GM12878 (cell line): ENCODE data around the gene MVB12B. TPM values are rescaled to one million over a fixed set of nuclear protein-coding genes. Genes with fewer than 3 reads are reported as not detected.

Experiments used
- ATAC-seq: fragments of 200-7000 bp; cut with Tn5 transposase; 3 replicates; pipeline ENCODE4 v1.9.1; 2020; ENCODE audit warnings: mild to moderate bottlenecking, moderate library complexity
- BruUV-seq: library from RNA; stranded (reverse); fragments of 400-500 nt; replicated peaks from 2 replicates; lab custom pipeline; 2021; lab: Mats Ljungman, UMichigan
- CTCF ChIA-PET: fragments of 300-600 bp; sonication (Branson Sonifier 250); formaldehyde crosslinking; extraction: SDS; loops from one replicate; lab custom pipeline; 2021; ENCODE audit warnings: inconsistent platforms; lab: Yijun Ruan, JAX
- POLR2A ChIA-PET: fragments of 350-600 bp; formaldehyde crosslinking; extraction: SDS; loops from one replicate; lab custom pipeline; 2021; ENCODE audit warnings: inconsistent platforms; lab: Charles Lee
- RAD21 ChIA-PET: fragments of 300-600 bp; sonication (Branson Sonifier 250); formaldehyde crosslinking; loops from one replicate; lab custom pipeline; 2023; ENCODE audit warnings: antibody characterized with exemption; ENCODE audit not compliant: unreplicated experiment; lab: Charles Lee
- SMC1A ChIA-PET: fragments of 300-600 bp; sonication (Branson Sonifier 250); formaldehyde crosslinking; loops from one replicate; lab custom pipeline; 2023; ENCODE audit not compliant: unreplicated experiment, uncharacterized antibody; lab: Charles Lee
- DNase-seq: peaks from one replicate; pipeline ENCODE4 v3.0.0-alpha.2; 2011; ENCODE audit warnings: low read depth, low spot score
- FAIRE-seq: peaks from 3 replicates; lab custom pipeline; 2011; peaks lifted over from hg19 to GRCh38; lab: Jason Lieb, UNC
- H2AFZ ChIP-seq: 2 replicates; pipeline ENCODE4 v1.6.0; 2011; ENCODE audit warnings: low read depth, low read length, control low read depth; ENCODE audit not compliant: control insufficient read depth
- H3K27ac ChIP-seq: 2 replicates; pipeline ENCODE4 v1.5.1; 2011; ENCODE audit warnings: control low read depth; ENCODE audit not compliant: control insufficient read depth, insufficient read depth
- H3K27me3 ChIP-seq, 2 experiments: replicated peaks in 1 of 2; 2 replicates each; pipeline versions ENCODE4 v1.6.0 to v1.6.1; 2011; ENCODE audit warnings: low read length in 1 of 2; ENCODE audit not compliant: control insufficient read depth in 2 of 2, insufficient read depth in 2 of 2
- H3K36me3 ChIP-seq, 2 experiments: 2 replicates each; pipeline ENCODE4 v1.5.1; 2011; ENCODE audit warnings: low read length in 1 of 2; ENCODE audit not compliant: control insufficient read depth in 2 of 2, insufficient read depth in 2 of 2
- H3K4me1 ChIP-seq: 2 replicates; pipeline ENCODE4 v1.6.1; 2011; ENCODE audit warnings: mild to moderate bottlenecking, low read length, moderate library complexity, mixed read lengths; ENCODE audit not compliant: control insufficient read depth, insufficient read depth
- H3K4me2 ChIP-seq: 2 replicates; pipeline ENCODE4 v1.6.0; 2011; ENCODE audit warnings: control low read depth; ENCODE audit not compliant: control insufficient read depth, insufficient read depth
- H3K4me3 ChIP-seq: fragments of 200-600 bp; sonication (generic); 2 replicates; pipeline ENCODE4 v1.5.1; 2016
- H3K79me2 ChIP-seq: 2 replicates; pipeline ENCODE4 v1.6.0; 2011; ENCODE audit warnings: low read length; ENCODE audit not compliant: control insufficient read depth, insufficient read depth
- H3K9ac ChIP-seq: 2 replicates; pipeline ENCODE4 v1.8.0; 2011; ENCODE audit warnings: low read length, control low read depth, mixed read lengths; ENCODE audit not compliant: control insufficient read depth, insufficient read depth
- H3K9me3 ChIP-seq: replicated peaks from 3 replicates; pipeline ENCODE4 v1.5.1; 2011; ENCODE audit warnings: mild to moderate bottlenecking, low read length; ENCODE audit not compliant: control insufficient read depth, insufficient read depth
- H4K20me1 ChIP-seq: 2 replicates; pipeline ENCODE4 v1.6.0; 2011; ENCODE audit not compliant: control insufficient read depth, insufficient read depth
- GATAD2B ChIP-seq: fragments of 450-650 bp; conservative IDR thresholded peaks from 2 replicates; pipeline ENCODE4 v1.6.1; 2017; ENCODE audit warnings: low read depth, mild to moderate bottlenecking, moderate library complexity
- NR2C1 ChIP-seq: fragments of 450-650 bp; IDR thresholded peaks from 2 replicates; pipeline ENCODE4 v1.6.1; 2017; ENCODE audit warnings: antibody characterized with exemption, mild to moderate bottlenecking, moderate library complexity
- NRF1 ChIP-seq: conservative IDR thresholded peaks from 2 replicates; pipeline ENCODE4 v1.6.1; 2011; ENCODE audit warnings: mild to moderate bottlenecking, low read depth, low read length, improper control_type of control experiment
- SPI1 ChIP-seq: IDR thresholded peaks from 2 replicates; pipeline ENCODE4 v1.6.1; 2011; ENCODE audit warnings: low read depth, mild to moderate bottlenecking, low read length, moderate library complexity, borderline replicate concordance; ENCODE audit not compliant: insufficient read depth
- ZNF274 ChIP-seq: IDR thresholded peaks from one replicate; pipeline ENCODE4 v1.8.0; 2011; ENCODE audit not compliant: insufficient read length, insufficient read depth
- WGBS: methylation state at CpG from one replicate; pipeline ENCODE4 v1.1.6; 2016; ENCODE audit warnings: low lambda C conversion rate; ENCODE audit not compliant: insufficient replicate concordance, insufficient coverage; ENCODE audit errors: missing lambda C conversion rate; 5-methylcytosine and 5-hydroxymethylcytosine counted together
- in situ Hi-C: fragments of 300-500 bp; cut with MboI; formaldehyde crosslinking; loops from 9 replicates; pipeline ENCODE4 v1.14.3; 2018; ENCODE audit warnings: mixed read lengths
- intact Hi-C: fragments of 100-400 bp; cut with micrococcal nuclease; formaldehyde crosslinking; loops from one replicate; pipeline ENCODE4 v1.14.2; 2022; ENCODE audit not compliant: unreplicated experiment
- polyA plus RNA-seq, 11 experiments: library from polyadenylated mRNA; depleted of rRNA in 4 of 11; unstranded in 6 of 11; stranded (reverse) in 5 of 11; fragments of >200 nt; fragmentation: Nextera tagmentation in 4 of 11; fragmentation: Illumina TruSeq in 1 of 11; extraction: Ambion mirVana in 4 of 11; extraction: Trizol in 1 of 11; gene quantifications; 1 replicate in 1 of 11; 2 replicates in 10 of 11; pipeline versions ENCODE4 v1.2.1 to v1.2.3, GENCODE V29; 2011 to 2016; ENCODE audit warnings: inconsistent platforms in 2 of 11, missing spikeins in 2 of 11, low read depth in 1 of 11
- total RNA-seq, 4 experiments: library from RNA; depleted of rRNA in 3 of 4; stranded (reverse); fragments of >200 nt in 3 of 4; fragmentation: Illumina TruSeq in 1 of 4; extraction: Trizol in 1 of 4; gene quantifications; 2 replicates each; pipeline versions ENCODE4 v1.2.1 to v1.2.3, GENCODE V29; 2013 to 2021
- TF ChIP-seq, protein P1 (sequence below): fragments of 450-650 bp; IDR thresholded peaks from 2 replicates; pipeline ENCODE4 v1.6.1; 2016; ENCODE audit warnings: mild to moderate bottlenecking, moderate library complexity, borderline replicate concordance
- TF ChIP-seq, protein P2 (sequence below), 3 experiments: IDR thresholded peaks in 2 of 3; conservative IDR thresholded peaks in 1 of 3; 2 replicates each; pipeline ENCODE4 v1.5.1; 2011; ENCODE audit warnings: low read depth in 3 of 3, low read length in 3 of 3, mild to moderate bottlenecking in 3 of 3, control low read depth in 2 of 3, moderate library complexity in 2 of 3, inconsistent platforms in 1 of 3, mixed read lengths in 1 of 3; ENCODE audit not compliant: control insufficient read depth in 2 of 3, insufficient read depth in 1 of 3; ENCODE audit errors: extremely low read depth in 1 of 3
- TF ChIP-seq, protein P3 (sequence below): fragments of 450-650 bp; IDR thresholded peaks from 2 replicates; pipeline ENCODE4 v1.6.1; 2017; ENCODE audit warnings: antibody characterized with exemption, mild to moderate bottlenecking, moderate library complexity
- TF ChIP-seq, protein P4 (sequence below): IDR thresholded peaks from 2 replicates; pipeline ENCODE4 v1.6.1; 2012; ENCODE audit warnings: low read depth, low read length, improper control_type of control experiment

Gene MVB12B
- total and polyA plus RNA-seq, 10 of the 15 experiments (the other 5 are each of a cell fraction or from before 2014, with no cell fraction given), result 0.08 TPM; not detected in 9

DNA sequence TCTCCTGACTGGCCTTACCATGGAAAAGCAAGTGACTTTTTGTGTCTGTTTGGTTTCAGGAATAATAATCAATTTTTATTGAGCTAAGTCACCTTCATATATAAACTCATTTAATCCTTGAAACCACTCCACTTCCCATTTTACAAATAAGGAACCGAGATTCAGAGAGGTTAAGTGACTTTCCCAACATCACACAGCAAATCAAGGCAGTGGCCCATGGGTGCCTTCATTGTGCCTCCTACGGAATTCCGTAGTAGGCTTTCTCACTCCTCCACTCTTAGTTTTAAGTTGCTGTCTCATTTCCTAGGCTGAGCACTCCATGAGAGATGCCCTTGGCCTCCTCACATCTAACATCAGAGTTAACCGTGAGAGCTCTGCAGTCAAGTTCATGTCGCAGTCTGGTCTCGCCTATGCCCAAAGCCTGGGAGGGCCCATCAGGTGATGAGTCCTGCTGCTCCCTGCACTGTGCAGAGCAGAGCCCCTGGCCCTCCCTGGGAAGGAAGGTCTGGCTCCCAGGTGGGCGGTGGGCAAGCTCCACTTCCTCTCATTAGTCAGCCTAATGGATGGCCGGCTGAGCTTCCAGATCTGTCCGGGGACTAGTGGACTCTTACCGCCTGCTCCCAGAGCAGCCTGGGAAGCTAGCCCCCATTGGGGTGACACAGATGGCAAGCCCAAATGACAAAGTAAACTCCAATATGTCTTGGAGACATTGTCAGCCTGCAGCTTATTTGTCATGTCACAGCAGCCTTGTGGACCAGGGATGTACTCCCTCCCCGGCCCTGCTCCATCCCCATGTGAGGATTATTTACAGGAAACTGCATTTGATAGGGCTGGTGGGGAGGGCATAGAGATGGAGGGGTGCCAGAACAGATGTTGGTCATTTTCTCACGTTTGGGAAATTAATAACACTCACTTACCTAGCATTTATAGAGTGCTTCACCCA, 123.4 kb downstream of the MVB12B start (continued):
- TF ChIP-seq, protein P1, sequence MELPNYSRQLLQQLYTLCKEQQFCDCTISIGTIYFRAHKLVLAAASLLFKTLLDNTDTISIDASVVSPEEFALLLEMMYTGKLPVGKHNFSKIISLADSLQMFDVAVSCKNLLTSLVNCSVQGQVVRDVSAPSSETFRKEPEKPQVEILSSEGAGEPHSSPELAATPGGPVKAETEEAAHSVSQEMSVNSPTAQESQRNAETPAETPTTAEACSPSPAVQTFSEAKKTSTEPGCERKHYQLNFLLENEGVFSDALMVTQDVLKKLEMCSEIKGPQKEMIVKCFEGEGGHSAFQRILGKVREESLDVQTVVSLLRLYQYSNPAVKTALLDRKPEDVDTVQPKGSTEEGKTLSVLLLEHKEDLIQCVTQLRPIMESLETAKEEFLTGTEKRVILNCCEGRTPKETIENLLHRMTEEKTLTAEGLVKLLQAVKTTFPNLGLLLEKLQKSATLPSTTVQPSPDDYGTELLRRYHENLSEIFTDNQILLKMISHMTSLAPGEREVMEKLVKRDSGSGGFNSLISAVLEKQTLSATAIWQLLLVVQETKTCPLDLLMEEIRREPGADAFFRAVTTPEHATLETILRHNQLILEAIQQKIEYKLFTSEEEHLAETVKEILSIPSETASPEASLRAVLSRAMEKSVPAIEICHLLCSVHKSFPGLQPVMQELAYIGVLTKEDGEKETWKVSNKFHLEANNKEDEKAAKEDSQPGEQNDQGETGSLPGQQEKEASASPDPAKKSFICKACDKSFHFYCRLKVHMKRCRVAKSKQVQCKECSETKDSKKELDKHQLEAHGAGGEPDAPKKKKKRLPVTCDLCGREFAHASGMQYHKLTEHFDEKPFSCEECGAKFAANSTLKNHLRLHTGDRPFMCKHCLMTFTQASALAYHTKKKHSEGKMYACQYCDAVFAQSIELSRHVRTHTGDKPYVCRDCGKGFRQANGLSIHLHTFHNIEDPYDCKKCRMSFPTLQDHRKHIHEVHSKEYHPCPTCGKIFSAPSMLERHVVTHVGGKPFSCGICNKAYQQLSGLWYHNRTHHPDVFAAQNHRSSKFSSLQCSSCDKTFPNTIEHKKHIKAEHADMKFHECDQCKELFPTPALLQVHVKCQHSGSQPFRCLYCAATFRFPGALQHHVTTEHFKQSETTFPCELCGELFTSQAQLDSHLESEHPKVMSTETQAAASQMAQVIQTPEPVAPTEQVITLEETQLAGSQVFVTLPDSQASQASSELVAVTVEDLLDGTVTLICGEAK, result no peak

DNA sequence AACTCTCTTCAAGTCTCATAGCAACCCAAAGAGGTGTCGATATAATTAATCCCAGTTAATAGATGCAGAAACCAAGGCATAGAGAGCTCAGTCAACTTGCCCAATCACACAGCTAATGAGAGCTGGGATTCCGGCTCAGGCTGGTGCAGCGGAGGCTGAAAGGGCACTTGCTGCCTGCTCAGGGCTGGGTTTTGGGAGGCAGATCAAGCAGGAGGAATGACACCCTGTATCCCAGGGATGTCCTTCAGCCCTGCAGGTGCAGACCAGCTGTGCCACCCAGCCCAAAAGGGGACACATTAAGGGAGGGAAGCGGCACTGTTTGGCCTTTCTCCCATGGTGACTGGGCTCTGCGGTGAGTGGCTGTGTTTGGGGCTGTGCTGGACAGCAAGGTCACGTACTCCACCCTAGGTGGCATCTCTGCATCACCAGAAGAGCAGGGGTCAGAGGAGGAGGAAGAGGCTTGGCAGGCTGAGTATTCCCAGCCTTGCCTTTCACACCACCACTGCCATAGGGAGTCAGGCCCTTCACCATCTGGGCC, 124.1 kb downstream of the MVB12B start:
- WGBS, result 49% methylated on average over 6 of the region's 6 CpGs
- no TSS peak for BruUV-seq
- POLR2A ChIA-PET, result no interaction called here
- no peak for FAIRE-seq
- no peak overlapping the region for H2AFZ ChIP-seq
- no peaks in the 10 kb centered on the region for H3K9me3 ChIP-seq
- SMC1A ChIA-PET, result no interaction called here
- ATAC-seq, result no peak
- no peak overlapping the region for H3K4me3 ChIP-seq
- in situ Hi-C loops, result no loop called here
- intact Hi-C loops, result no loop called here
- H3K9ac ChIP-seq, result no peak overlapping the region
- no peaks in the 10 kb centered on the region; a peak in 1 of 4 replicates for H3K27me3 ChIP-seq
- DNase-seq, result no peak
- H4K20me1 ChIP-seq, result no peaks in the 10 kb centered on the region
- CTCF ChIA-PET, result no interaction called here
- H3K4me2 ChIP-seq, result no peak overlapping the region
- no peak overlapping the region for H3K27ac ChIP-seq
- RAD21 ChIA-PET, result no interaction called here
- H3K79me2 ChIP-seq, result no peaks in the 10 kb centered on the region
- H3K36me3 ChIP-seq, result no peaks in the 10 kb centered on the region
- no peaks in the 10 kb centered on the region for H3K4me1 ChIP-seq
- TF ChIP-seq, protein P2, sequence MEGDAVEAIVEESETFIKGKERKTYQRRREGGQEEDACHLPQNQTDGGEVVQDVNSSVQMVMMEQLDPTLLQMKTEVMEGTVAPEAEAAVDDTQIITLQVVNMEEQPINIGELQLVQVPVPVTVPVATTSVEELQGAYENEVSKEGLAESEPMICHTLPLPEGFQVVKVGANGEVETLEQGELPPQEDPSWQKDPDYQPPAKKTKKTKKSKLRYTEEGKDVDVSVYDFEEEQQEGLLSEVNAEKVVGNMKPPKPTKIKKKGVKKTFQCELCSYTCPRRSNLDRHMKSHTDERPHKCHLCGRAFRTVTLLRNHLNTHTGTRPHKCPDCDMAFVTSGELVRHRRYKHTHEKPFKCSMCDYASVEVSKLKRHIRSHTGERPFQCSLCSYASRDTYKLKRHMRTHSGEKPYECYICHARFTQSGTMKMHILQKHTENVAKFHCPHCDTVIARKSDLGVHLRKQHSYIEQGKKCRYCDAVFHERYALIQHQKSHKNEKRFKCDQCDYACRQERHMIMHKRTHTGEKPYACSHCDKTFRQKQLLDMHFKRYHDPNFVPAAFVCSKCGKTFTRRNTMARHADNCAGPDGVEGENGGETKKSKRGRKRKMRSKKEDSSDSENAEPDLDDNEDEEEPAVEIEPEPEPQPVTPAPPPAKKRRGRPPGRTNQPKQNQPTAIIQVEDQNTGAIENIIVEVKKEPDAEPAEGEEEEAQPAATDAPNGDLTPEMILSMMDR (IDR thresholded peaks at IDR 0.05 in 2 of 3, conservative IDR thresholded peaks at IDR 0.05 in 1 of 3; ENCODE audit: control insufficient read depth in 2 of 3, extremely low read depth in 1 of 3, insufficient read depth in 1 of 3, low read depth in 3 of 3, low read length in 3 of 3), result no peak
- TF ChIP-seq SPI1, result no peak
- TF ChIP-seq NR2C1, result no peak
- no peak for TF ChIP-seq GATAD2B
- TF ChIP-seq, protein P3, sequence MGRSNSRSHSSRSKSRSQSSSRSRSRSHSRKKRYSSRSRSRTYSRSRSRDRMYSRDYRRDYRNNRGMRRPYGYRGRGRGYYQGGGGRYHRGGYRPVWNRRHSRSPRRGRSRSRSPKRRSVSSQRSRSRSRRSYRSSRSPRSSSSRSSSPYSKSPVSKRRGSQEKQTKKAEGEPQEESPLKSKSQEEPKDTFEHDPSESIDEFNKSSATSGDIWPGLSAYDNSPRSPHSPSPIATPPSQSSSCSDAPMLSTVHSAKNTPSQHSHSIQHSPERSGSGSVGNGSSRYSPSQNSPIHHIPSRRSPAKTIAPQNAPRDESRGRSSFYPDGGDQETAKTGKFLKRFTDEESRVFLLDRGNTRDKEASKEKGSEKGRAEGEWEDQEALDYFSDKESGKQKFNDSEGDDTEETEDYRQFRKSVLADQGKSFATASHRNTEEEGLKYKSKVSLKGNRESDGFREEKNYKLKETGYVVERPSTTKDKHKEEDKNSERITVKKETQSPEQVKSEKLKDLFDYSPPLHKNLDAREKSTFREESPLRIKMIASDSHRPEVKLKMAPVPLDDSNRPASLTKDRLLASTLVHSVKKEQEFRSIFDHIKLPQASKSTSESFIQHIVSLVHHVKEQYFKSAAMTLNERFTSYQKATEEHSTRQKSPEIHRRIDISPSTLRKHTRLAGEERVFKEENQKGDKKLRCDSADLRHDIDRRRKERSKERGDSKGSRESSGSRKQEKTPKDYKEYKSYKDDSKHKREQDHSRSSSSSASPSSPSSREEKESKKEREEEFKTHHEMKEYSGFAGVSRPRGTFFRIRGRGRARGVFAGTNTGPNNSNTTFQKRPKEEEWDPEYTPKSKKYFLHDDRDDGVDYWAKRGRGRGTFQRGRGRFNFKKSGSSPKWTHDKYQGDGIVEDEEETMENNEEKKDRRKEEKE, result no peak
- TF ChIP-seq NRF1, result no peak
- TF ChIP-seq, protein P4, sequence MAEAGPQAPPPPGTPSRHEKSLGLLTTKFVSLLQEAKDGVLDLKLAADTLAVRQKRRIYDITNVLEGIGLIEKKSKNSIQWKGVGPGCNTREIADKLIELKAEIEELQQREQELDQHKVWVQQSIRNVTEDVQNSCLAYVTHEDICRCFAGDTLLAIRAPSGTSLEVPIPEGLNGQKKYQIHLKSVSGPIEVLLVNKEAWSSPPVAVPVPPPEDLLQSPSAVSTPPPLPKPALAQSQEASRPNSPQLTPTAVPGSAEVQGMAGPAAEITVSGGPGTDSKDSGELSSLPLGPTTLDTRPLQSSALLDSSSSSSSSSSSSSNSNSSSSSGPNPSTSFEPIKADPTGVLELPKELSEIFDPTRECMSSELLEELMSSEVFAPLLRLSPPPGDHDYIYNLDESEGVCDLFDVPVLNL, result no peak
- no peak for TF ChIP-seq ZNF274
